OCI-M1 (cell line): Measurements from ENCODE around the gene ATP11A.
"Not testable (repeated sequence)": the region's sequence is repeated elsewhere in the genome, so short reads cannot be mapped to it uniquely, and the experiment has no call there.

Experiments used
- DNase-seq: peaks from one replicate; lab custom pipeline; 2025; lab: John Stamatoyannopoulos, UW

The ATP11A gene

DNA sequence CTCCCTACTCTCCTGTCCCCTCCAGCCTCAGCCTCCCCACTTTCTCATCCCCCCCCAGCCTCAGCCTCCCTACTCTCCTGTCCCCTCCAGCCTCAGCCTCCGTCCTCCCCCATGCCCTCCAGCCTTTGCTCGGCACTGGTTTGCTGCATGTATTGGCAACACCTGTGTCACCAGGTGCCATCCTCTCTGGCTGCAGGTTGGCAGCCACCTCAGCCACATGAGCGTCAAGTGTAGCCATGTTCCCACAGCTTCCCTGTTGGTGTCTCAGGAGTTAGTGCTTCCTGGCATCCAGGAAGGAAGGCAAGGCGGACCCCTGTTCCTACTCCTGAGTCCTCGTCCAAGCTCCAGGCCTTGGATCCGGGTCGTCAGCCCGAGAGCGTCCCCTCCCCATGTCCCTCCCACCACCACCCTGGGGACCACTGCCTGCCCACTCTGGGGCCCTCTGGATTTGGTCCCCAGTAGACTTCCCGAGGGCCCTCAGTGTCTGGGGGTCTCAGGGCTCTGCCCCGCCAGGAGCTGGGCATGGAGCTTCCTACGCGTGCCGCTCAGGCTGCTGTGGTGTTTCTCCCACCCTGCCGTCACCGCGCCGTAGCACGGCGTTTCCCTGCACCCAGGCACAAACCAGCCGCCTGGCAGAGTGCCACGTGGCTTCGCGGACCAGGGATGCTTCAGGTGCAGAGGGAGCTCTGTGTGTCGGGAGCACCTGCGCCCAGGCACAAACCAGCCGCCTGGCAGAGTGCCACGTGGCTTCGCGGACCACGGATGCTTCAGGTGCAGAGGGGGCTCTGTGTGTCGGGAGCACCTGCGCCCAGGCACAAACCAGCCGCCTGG, 150.8 kb downstream of the ATP11A start:
- no peak for DNase-seq

DNA sequence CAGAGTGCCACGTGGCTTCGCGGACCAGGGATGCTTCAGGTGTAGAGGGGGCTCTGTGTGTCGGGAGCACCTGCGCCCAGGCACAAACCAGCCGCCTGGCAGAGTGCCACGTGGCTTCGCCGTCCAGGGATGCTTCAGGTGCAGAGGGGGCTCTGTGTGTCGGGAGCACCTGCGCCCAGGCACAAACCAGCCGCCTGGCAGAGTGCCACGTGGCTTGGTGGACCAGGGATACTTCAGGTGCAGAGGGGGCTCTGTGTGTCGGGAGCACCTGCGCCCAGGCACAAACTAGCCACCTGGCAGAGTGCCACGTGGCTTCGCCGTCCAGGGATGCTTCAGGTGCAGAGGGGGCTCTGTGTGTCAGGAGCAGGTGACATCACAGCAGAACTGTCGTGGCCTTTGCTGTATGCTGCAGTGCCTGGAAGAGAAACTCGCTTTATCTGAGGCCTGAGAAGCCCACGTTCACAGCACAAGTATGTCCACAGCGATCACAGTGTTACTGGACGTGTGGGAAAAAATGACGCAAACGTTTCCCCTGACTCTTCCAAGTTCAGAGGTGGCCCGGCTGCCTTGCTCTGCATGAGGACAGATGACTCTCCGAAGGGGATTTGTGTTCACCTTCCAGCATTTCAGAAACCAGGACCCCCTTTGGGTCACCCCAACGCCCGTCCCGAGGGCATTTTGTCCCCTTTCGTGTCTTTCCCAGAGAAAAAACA, 151.6 kb downstream of the ATP11A start:
- not testable (repeated sequence) for DNase-seq

DNA sequence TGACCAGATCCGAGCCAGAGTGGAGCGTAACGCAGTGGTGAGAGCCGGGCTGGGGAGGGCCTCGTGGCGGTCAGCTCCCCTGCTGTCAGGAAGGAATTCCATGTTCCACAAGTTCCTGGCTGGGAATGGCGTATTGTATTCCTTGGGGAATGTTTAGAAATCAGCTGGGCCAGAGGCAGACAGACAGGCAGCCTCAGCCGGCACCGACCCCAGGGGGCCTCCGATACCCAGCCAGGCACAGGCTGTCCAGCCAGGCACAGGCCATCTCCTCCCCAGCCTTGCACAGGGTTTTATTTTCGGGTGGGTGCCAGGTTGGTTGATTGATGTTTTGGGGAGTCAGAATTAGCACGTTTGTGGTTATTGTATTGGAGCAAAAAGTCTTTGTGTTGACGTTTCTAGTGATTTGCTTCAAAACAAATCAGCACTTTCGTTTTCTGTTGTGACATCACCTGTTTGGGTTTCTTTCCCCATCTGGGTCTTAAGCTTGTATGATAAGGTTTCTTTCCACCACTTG, 152.6 kb downstream of the ATP11A start:
- DNase-seq, result no peak

DNA sequence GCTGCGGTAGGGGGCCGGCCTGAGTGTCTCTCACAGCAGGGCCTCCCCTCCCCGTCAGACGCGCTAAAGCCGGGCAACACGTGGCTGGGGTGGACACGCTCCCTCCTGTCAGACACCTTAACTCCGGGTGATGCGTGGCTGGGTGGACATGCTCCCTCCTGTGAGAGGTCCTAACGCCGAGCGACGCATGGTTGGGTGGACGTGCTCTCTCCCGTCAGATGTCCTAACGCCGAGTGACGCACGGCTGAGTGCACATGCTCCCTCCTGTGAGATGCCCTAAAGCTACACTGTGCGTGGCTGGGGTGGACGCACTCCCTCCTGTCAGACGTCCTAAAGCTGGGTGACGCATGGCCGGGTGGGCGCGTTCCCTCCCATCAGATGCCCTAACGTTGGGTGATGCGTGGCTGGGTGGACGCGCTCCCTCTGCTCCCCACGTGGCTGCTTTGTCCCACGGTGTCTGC, 153.1 kb downstream of the ATP11A start:
- no peak for DNase-seq

DNA sequence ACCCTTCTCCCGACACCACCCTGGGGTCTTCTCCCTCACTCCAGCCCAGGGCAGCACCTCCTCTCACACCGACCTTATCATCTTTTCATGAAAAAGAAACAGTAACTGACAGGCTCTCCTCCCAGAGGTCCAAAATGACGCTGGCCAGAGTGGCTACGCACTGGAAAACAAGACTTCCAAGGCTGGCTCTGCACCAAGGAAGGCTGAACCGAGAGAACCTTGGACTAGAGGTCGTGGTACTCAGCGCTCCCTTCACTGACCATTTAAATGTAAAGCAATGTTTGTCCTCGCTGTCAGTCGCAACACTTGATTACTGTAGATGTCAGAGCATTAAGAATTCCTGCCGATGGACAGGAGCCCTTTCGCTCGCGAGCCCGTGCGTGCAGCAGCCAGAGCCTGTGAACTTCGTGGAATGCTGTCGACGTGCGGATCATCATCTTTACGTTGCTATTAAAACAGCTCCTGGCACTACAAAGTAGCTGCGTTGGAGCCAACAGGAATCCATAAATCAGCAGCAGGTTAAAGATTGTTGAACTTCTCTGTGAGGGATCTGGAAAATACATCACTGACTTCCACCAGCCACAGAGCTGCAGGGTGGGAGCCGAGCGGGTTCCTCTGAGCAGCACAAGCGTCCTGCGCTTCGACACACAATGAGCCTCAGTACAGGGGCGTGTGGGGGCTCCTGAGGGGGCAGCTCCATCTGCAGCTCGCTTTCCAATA, 153.7 kb downstream of the ATP11A start:
- no peak for DNase-seq

DNA sequence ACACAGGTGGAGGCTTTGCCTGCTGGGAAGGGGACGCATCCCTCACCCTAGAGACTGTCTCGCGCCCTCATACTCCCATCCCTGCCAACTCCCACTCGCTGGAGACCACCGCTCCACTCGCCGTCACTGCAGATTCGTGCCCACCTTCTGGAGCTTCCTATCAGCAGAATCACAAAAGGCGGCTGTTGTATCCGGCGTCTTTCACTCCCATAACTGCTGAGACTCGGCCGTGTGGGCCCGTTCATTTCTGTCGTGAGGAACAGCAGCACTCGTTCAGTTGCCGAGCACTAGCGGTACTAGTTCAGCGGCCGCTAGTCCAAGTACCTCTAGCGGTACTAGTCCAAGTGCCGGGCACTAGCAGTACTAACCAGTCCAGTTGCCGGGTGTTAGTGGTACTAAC, 154.6 kb downstream of the ATP11A start:
- DNase-seq, result no peak

DNA sequence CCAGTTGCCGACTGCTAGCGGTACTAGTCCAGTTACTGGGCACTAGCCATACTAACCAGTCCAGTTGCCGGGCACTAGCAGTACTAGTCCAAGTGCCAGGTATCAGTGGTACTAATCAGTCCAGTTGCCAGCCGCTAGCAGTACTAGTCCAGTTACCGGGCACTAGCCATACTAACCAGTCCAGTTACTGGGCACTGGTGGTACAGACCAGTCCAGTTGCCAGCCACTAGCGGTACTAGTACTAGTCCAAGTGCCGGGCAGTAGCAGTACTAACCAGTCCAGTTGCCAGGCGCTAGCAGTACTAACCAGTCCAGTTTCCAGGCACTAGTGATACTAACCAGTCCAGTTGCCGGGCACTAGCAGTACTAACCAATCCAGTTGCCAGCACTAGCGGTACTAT, 155.0 kb downstream of the ATP11A start:
- no peak for DNase-seq

DNA sequence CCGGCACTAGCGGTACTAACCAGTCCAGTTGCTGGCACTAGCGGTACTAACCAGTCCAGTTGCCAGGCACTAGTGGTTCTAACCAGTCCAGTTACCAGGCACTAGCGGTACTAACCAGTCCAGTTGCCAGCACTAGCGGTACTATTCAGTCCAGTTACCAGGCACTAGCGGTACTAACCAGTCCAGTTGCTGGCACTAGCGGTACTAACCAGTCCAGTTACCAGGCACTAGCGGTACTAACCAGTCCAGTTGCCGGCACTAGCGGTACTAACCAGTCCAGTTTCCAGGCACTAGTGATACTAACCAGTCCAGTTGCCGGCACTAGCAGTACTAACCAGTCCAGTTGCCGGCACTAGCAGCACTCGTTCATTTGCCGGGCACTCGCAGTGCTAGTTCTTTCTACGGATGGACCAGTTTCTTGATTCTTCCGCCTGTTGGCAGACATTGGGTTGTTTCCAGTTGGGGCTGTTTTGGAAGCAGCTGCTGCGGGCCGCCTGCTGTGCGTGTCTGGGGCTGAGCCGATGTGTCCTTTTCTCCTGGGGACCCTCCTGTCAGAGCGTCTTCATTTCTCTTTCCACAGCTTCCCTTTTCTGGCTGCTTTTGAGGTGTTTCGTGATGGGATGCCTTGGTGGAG, 155.8 kb downstream of the ATP11A start:
- no peak for DNase-seq

DNA sequence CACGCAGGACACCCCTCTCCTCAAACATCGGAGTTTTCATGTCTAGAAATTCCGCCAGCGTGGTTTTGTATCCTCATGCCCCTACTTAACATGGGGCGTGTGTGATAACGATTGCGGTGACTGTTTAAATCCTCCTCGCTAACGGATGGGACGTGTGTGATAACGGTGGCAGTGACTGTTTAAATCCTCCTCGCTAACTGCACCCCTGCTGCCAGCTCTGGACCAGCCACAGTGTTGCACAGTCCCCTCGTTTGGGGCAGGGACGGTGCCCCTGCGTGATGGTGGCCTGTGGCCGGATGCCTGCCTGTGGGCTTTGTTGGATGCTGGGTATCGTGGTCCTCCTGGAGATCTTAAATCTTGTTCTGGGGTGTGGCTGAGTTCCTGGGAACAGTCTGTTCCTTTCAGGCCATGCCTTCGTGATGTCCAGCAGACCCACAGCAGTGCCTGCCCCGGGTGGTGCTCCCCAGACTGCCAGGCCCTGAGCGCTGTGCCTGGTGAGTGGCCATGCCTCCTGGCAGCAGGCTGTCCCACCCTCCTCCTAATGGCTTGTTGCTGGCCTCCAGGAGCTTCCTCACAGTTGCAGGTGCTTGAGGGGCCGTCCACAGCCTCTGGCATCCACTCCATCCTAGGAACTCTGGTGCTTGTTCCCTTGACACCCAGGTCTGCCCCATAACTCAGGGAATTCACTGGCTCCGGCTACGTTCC, 156.7 kb downstream of the ATP11A start:
- DNase-seq, result no peak

DNA sequence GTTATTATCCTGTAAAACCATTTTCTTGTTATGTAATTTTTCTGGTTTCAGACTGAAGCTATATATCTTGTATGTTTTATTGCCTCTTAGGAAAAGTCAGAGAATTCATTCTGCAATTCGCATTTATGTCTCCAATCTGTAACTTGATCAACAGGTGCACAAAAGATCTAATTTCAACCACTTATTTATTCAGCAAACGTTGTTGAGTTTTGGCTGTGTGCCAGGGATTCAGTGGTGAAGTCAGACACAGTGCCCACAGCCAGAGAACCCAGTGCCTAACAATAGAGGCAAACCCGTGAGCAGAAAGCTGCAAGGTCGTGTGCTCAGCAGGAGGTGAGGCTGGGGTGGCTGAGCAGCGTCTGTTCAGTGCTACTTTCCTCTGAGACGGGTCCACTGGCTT, 159.7 kb downstream of the ATP11A start:
- DNase-seq, result no peak

DNA sequence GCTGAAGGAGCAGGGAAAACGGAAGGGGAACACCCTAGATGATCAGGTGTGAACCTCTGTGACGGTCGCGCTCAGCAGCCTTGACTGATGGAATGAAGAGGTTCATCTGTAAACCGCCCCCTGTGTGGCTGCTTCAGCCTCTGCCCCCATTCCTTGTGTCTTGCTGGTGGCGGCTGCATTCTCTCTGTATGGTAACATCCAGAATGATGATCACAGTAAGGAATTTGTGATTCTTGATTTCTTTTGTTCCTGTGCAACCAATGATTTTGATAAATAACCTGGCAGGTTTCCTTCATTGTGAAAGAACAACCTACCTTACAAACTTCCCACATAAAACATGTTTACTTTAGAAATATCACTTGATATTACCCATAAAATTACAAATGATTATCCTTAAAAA, 160.4 kb downstream of the ATP11A start:
- DNase-seq, result no peak

DNA sequence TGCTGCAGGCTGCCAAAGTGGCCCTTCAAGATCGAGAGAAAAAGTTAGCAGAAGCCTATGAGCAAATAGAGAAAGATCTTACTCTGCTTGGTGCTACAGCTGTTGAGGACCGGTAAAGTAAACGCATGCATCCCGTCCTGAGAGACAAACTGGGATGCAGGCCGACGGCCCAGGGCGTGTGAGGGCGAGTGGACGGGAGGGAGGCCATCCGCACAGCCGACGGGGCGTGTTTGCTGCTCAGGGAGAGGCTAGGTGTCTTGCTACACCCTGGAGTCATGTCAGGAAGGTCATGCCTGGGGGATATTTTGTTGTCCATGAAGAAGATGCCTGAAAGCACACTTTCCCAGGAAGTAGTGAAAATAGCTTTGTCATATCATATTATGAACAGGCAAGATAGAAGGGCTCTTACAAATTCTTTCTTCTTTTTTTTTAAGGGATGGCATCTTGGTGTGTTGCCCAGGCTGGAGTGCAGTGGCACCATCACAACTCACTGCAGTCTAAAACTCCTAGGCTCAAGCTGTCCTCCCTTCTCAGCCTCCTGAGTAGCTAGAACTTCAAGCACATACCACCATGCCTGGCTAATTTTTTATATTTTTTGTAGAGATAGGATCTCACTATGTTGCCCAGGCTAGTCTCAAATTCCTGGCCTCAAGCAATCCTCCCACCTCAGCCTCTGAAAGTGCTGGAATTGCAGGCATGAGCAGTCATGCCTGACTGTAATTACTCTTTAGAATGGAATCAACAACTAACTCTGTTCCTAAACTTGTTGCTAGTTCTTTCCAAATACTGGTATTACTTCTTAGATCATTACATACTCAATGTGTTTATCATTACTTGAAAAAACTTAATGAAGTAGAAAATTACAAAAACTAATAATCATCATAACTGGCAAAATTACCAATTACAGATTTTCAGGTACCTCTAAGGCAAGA, 161.5 kb downstream of the ATP11A start:
- DNase-seq, result no peak

DNA sequence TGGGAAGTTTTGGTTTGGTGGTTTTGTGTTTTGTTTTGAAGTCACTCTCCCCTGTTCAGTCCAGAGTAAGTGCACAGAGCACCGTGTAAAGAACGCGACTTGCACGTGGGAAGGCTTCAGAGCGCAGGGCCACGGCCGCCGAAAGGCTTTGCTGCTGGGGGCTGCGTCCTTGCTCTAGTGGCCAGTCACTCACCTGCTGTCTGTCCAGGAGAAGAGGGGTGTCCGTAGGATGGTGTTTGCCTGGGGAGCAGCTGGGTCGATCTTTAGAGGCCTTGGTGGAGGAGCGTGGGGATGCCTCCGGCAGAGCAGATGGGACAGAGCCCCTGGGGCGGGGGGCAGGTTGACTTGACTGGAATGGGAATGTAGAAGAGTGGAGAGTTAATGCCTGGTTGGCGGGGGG, 162.6 kb downstream of the ATP11A start:
- DNase-seq, result no peak

DNA sequence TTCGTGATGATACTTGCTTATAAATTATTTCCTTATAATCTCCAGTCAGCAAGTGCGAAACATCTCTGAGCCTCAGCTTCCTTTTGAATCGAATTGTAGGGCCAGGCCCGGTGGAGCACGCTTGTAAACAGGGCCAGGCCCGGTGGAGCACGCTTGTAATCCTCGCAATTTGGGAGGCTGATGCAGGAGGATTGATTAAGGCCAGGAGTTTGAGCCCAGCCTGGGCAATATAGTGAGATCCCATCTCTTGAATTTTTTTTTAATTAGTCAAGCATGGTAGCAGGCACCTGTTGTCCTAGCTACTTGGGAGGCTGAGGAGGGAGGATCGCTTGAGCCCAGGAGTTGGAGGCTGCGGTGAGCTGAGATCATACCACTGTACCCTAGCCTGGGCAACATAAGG, 163.0 kb downstream of the ATP11A start:
- DNase-seq, result no peak

DNA sequence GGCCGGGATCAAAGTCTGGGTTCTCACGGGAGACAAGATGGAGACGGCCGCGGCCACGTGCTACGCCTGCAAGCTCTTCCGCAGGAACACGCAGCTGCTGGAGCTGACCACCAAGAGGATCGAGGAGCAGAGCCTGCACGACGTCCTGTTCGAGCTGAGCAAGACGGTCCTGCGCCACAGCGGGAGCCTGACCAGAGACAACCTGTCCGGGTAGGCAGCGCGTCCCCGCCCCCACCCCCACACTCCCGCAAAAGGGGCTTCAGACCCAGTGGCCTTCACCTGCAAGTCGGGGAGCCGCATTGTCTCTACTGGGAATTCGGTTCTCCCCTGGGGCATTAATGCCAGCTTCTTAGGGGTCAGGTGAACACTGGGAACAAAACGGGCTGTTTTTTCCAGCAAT, 164.5 kb downstream of the ATP11A start:
- no peak for DNase-seq

DNA sequence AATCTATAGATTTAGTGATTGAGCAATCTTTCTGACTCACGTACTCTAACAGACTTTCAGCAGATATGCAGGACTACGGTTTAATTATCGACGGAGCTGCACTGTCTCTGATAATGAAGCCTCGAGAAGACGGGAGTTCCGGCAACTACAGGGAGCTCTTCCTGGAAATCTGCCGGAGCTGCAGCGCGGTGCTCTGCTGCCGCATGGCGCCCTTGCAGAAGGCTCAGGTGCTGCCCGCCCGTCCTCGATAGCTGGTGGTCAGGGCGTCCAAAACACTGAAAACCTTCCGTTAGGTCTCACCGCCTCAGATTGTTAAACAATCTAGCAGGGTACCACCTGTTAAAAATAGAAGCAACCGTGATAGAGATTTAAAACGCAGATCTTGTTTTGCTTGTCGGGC, 166.0 kb downstream of the ATP11A start:
- DNase-seq, result no peak

DNA sequence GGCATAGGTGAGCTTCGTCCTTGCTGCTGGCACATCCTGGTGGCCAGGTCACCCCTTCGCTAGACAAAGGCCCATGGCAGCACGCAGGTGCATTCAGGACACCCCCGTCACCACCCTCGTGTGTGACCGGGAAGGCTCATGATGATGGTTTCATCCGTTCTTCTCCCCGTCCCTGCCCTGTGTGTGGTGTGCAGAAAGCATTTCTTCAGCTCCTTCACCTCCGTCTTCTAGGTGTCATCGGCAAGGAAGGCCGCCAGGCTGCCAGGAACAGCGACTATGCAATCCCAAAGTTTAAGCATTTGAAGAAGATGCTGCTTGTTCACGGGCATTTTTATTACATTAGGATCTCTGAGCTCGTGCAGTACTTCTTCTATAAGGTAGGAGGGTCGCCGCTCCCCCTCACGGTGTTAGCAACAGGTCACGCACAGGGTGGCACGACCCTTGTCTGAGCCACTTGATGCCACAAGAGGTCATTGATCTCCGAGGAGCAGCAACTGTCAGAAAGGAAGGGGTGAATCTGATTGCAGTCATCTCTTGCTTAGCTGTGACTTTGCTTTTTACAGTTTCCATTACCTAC, 168.2 kb downstream of the ATP11A start:
- DNase-seq, result no peak

DNA sequence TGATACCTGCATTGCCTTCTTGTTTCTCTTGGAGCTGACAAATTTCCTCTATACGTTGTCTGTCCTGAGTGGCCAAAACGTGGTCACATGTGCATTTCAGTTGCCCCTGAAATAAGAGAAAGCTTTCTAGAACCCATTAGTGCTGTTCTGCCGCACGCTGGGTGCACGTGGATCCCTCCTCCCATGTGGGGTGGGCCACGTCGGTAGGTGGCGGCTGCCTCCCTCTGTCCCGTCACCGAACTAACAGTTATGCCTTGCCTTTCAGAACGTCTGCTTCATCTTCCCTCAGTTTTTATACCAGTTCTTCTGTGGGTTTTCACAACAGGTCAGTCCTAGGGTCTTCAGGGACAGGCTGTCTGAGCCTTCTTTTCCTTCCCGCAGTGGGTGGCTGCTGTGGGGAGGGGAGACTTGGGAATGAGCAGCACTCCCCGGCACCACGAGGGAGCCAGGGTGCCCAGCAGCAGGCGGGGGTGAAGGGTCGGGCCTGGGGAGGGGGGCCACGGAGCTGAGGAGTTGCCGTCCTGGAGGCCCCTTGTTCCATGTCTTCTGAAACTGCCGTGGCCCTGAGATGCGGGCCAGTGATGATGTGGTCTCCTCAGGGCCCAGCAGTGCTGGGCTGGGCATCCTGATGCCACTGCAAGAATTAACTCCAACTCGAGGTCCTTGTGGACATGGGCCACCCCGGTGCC, 169.4 kb downstream of the ATP11A start:
- DNase-seq, result no peak

DNA sequence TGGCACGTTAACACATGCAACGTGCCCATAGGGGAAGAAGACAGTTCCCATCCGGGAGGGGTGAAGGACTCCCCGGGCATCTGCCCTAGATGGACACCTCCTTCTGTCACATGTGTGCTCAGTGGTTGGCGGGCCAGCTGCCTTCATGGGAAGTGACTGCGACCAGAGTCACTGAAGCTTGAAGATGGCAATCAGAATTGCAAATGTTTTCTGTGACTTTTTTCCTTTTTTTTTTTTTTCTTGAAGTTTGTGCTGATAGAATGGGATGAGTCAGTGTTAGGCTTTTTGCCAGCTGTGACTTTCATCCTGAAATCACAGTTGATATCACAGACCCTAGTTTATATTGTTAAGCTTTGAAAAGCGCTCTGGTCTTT, 170.0 kb downstream of the ATP11A start:
- DNase-seq, result peak; percentile 1
